ENCODE results near the gene HMGB4. TPM values are rescaled to one million over a fixed set of nuclear protein-coding genes. Genes with fewer than 3 reads are reported as not detected.

HMGB4 gene
- not detected for polyA plus RNA-seq (ENCODE audit: insufficient read length in 4 of 4)

DNA sequence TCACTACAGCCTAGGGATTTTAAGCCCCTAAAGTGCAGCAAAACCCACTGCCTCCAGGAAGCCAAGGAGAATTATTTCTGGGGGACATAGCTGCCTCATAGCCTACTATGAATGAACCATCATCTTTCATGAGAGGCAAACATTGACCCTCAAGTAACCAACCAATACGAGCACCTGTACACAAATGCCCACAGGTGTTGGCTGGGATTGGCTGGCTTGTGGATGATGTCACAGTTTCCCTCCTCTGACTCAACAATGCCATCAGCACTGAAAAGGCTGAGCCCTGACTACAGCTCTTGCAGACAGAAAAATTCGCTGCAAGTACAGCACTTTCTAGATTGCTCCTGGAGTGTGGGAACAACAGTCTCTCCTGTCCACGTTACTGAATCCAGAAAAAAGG, at the start of gene HMGB4:
Gene HMGB4 (plus strand): TSS at position 301 of the 400 bp plus-strand sequence. CDS start 113 bp downstream, outside the sequence.
- no peak for DNase-seq (ENCODE audit: low read depth in 4 of 4, low spot score in 3 of 4)

DNA sequence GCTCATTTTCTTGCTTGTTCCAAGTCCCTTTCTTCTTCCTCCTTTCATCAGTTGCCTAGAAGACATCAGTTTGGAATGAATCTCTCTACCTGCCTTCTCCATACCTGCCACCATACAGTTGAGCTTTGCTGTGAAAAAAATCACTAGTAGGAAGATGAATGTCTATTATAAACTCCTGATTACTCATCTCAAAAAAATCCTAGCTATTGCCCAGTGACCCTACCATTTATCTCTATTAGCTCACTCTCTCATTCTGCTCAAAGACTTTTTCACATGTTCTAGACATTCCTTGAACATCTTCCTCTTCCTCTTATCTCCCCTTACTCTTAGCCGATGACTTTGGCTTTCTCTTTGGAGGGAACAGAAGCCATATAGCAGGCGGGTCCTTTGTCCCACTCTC, 49.7 kb upstream of the HMGB4 start:
- no peak for DNase-seq (ENCODE audit: low read depth in 4 of 4, low spot score in 3 of 4)

GRCh38 chr1:33815061-33815460, 48.8 kb upstream of the HMGB4 start:
- no peak for DNase-seq (ENCODE audit: low read depth in 4 of 4, low spot score in 3 of 4)

- DNase-seq (ENCODE audit: low read depth in 4 of 4, low spot score in 3 of 4), result no peak
These were observed 45.8 kb upstream of the HMGB4 start for GRCh38 chr1:33818071-33818470.

DNA sequence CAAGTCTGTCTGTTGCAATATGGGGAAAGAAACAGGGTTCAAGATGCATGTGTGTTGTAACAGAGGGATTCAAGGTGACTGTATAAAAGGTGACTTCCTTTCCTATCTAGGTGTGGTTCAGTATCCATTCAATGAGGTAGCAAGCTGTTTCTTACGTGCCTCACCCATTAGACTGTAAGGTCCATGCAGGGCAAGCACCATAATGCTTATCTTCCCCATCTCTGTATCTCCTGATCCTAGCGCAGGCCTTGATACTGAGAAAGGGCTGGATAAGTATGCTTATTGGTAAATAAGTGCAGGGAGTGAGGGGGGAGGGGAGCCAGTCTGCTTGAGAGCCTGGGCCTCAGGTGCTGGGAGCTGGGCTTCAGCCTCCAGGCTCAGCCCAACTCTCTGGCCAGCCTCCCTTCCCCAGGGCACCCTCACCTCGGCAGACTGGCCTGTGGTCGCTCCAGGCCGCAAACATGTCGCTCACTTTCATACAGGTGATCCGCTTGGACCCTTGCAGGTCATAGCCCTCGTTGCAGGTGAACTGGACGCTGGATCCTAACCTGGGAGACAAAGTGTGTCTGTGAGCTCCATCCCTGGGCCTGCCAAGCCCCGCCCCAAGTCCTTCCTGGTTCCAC, 44.5 kb upstream of the HMGB4 start:
- no peak for DNase-seq (ENCODE audit: low read depth in 4 of 4, low spot score in 3 of 4)

DNA sequence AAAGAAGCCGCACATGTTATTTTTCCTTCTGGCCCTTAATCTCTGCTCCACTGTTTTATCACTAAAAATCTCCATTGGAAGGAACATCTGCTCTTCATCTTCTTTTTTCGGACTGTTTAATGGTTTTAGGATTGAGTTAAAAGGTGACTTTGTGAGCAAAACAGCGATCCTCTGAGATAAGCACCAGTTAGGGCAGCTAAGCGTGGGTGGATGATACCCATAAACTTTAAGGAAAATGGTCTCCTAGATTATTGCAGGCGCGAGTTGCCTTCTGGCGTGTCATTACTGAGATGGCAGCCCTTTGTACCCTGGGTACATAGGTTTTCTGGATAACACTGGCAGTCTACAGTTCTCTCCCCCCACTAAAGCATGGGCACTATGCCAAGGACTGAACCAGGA, 44.0 kb upstream of the HMGB4 start:
- DNase-seq (ENCODE audit: low read depth in 4 of 4, low spot score in 3 of 4), result no peak

DNA sequence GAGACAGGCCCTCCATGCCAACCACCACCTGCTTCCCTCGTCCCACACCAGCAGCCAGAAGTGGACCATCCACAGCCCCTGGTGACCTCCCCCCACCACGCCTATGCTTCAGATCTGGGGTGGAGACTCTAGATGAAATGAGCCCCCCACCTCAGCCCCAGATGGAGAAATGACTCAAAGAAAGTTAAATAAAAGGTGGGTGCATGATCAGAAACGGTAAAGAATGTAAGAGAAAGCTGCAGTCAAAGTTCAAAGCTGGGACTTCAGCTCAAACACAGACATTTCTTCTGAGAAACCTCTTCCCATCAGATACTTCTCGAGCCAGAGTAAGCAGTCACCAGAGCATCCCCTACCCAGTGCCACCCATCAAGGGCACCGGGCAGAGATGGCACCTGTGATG, 43.1 kb upstream of the HMGB4 start:
- DNase-seq (ENCODE audit: low read depth in 4 of 4, low spot score in 3 of 4), result no peak

GRCh38 chr1:33821291-33821690, 42.6 kb upstream of the HMGB4 start:
- DNase-seq (ENCODE audit: low read depth in 4 of 4, low spot score in 3 of 4), result no peak

DNA sequence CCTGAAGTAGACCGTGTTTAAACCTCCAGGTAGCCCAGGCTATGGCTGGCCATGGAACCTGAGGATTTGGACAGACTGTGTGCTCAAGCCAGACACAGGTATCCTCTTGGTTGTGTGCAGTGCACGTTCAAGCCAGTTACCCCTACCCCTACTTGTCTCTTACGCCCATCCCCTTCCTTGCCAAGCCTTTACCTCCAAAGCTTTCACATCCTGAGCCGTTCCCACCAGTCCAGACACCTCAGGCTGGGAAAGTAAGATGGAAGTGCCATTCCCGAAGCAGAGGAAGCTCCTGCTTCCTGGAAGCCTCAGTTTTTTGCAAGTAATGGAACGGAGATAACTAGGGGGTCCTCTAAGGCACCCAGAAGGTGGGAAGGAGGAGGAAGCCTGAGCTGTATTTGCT, 41.5 kb upstream of the HMGB4 start:
- DNase-seq (ENCODE audit: low read depth in 4 of 4, low spot score in 3 of 4), result no peak

DNA sequence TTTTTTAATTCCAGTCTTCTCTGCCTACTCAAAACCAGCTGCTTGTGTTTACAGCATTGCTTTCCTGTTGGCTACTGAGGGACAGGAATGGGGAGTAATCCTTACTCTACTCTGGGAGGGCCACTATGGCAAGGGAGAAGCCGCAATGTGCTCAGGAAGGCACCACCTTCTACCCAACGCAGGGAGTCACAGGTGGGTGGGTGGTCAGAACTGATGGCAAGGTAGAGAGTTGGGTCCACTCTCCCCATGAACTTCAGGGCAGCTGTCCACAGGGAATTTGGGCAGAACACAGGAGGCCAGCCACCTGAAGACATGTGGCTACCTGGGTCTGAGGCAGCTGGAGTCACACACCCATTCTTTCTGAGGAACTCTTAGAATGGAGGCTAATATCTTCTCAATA, 40.5 kb upstream of the HMGB4 start:
- DNase-seq (ENCODE audit: low read depth in 4 of 4, low spot score in 3 of 4), result no peak

GRCh38 chr1:33823830-33824229, 40.0 kb upstream of the HMGB4 start:
- no peak for DNase-seq (ENCODE audit: low read depth in 4 of 4, low spot score in 3 of 4)

GRCh38 chr1:33824321-33824720, 39.6 kb upstream of the HMGB4 start:
- no peak for DNase-seq (ENCODE audit: low read depth in 4 of 4, low spot score in 3 of 4)

DNA sequence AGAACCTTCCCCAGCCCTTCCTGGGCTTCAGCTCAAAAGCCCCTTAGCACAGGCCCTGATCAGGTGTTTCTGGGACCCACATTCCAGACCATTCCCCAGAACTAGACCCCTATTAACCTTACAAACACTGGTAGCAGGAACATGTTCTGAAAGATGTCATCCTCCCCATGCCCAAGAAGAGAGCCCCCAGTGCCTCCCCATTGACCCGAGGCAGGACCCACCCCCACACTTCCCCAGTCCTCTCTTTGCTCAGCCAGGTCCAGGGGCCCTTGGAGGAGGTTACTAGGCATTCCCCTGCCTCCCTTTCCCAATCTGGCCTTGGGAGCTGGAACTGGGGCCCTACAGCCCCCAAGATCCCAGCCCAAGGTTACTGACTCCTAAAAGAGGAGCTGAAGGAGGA, 38.9 kb upstream of the HMGB4 start:
- DNase-seq (ENCODE audit: low read depth in 4 of 4, low spot score in 3 of 4), result no peak

- no peak for DNase-seq (ENCODE audit: low read depth in 4 of 4, low spot score in 3 of 4)
These were observed 38.4 kb upstream of the HMGB4 start for GRCh38 chr1:33825506-33825905.

- DNase-seq (ENCODE audit: low read depth in 4 of 4, low spot score in 3 of 4), result no peak
These were observed 37.6 kb upstream of the HMGB4 start for GRCh38 chr1:33826311-33826710.

DNA sequence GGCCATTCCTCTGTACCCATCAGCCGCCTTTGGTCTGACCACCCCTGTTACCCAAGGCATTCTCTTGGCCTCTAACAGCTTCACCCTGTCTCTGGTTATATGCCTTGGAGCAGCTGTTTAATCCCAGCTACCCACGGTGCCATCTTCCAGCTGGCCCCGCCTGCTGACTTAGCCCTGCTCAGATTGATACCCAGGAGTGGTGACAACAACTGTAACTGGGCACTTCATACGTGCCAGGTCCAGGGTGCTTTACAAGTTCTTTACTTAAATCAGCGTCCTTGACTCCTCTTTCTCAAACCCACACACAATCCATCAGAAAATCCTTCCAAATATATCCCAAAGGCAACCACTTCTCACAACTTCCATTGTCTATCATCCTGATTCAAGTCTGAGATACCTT, 37.2 kb upstream of the HMGB4 start:
- DNase-seq (ENCODE audit: low read depth in 4 of 4, low spot score in 3 of 4), result no peak

GRCh38 chr1:33828059-33828458, 35.8 kb upstream of the HMGB4 start:
- DNase-seq (ENCODE audit: low read depth in 4 of 4, low spot score in 3 of 4), result no peak

GRCh38 chr1:33828654-33829053, 35.2 kb upstream of the HMGB4 start:
- DNase-seq (ENCODE audit: low read depth in 4 of 4, low spot score in 3 of 4), result no peak

- DNase-seq (ENCODE audit: low read depth in 4 of 4, low spot score in 3 of 4), result no peak
These were observed 27.0 kb upstream of the HMGB4 start for GRCh38 chr1:33836911-33837310.

DNA sequence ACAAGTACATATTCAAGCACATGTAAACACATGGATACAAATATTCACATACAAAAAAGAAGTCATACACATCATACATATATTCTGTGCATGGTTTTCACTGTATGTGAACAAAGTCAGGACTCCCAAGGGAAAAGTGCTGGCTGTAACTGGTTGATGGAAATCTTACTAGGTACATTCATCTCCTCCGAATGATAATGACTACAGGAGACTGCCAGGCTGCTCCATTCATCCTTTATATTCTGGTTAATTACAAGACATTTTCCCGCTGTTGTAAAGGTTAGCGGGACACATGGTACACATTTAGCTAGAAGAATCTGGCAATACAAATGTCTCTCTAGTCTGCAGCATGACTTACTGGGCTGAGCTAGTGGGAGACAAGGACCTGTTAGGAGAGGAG, 26.2 kb upstream of the HMGB4 start:
- DNase-seq (ENCODE audit: low read depth in 4 of 4, low spot score in 3 of 4), result no peak

DNA sequence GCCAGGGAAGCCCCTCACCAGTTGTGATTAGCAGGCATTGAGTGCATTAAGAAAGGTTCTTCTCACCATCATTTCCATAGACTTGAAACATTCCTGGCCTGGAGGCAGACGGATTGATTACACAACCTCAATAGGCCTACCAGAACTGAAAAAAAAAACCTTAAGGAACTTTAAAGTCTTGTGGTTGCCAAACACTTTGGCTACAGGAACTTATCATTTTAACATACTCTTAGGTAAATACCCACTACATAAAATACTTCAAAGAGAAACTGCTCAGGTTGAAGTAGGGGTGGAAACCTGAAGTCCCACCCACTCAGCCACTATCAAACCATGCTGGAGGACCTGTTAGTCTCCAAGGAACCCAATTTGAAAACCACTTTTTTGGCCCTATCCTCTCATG, 22.4 kb upstream of the HMGB4 start:
- DNase-seq (ENCODE audit: low read depth in 4 of 4, low spot score in 3 of 4), result no peak

- DNase-seq (ENCODE audit: low read depth in 4 of 4, low spot score in 3 of 4), result no peak
These were observed 21.5 kb upstream of the HMGB4 start for GRCh38 chr1:33842348-33842747.

- no peak for DNase-seq (ENCODE audit: low read depth in 4 of 4, low spot score in 3 of 4)
These were observed 19.7 kb upstream of the HMGB4 start for GRCh38 chr1:33844166-33844565.

All from left renal pelvis (tissue), 4 donors.